ENCODE data around the gene SCMH1. TPM values are rescaled to one million over a fixed set of nuclear protein-coding genes. Genes with fewer than 3 reads are reported as not detected.

The SCMH1 gene
- polyA plus RNA-seq, 1 donor from 2014 or later = 23.0 TPM

DNA sequence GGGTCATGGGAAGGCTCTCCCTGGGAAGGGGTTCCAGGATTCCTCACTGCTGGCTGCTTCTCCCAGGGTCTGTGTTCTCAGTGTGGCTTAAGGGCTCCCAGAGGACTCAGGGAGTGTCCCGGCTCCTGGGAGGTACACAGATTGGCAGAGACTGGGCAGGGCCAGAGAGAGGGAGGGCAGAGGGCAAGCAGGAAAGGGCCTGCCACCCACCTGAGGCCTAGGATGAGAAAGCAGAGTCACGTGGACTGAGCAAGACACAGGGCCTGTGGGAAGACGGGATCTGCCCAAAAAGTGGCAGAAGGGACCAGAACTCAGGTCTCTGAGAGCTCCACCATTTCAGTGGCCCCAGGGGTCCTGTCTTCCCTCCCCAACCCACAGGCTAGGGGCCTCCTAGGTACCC is 221.5 kb downstream of the SCMH1 start:
- Histone ChIP-seq H3K9ac (ENCODE audit: low read length) (no peak overlapping the region), H3K79me2 (replicated peaks; ENCODE audit: insufficient read depth, low read length) (no peaks in the 10 kb centered on the region), H3K36me3 (ENCODE audit: insufficient read depth, low read length) (no peaks in the 10 kb centered on the region), H3K9me3 (ENCODE audit: low read length) (no peaks in the 10 kb centered on the region), H2AFZ (ENCODE audit: low read depth, low read length) (no peak overlapping the region), H3K4me2 (ENCODE audit: low read length) (no peak overlapping the region), H3K27ac (ENCODE audit: low read length) (no peak overlapping the region), H3F3A (ENCODE audit: insufficient read depth, low read length, poor library complexity, severe bottlenecking) (no peaks in the 10 kb centered on the region), H3K4me3 (ENCODE audit: low read length) (no peak overlapping the region), H3K27me3 (ENCODE audit: insufficient read depth, low read depth, low read length) (no peaks in the 10 kb centered on the region), H4K20me1 (ENCODE audit: insufficient read depth) (no peaks in the 10 kb centered on the region), H3K9me2 (ENCODE audit: insufficient read depth, low read length) (no peaks in the 10 kb centered on the region)
- TF ChIP-seq RAD21 (conservative IDR thresholded peaks at IDR 0.05) (no peak), EP300 (conservative IDR thresholded peaks at IDR 0.05; ENCODE audit: poor library complexity, severe bottlenecking) (no peak), EZH2 (IDR thresholded peaks at IDR 0.05; ENCODE audit: borderline replicate concordance, insufficient read depth, low read length, poor library complexity, severe bottlenecking) (no peak), POLR2AphosphoS5 (IDR thresholded peaks at IDR 0.05) (no peak), TAF1 (IDR thresholded peaks at IDR 0.05; ENCODE audit: low read depth) (no peak), MXI1 (conservative IDR thresholded peaks at IDR 0.05; ENCODE audit: poor library complexity, severe bottlenecking) (no peak), SMC3 (conservative IDR thresholded peaks at IDR 0.05; ENCODE audit: poor library complexity) (no peak)
- TF ChIP-seq, protein P1, sequence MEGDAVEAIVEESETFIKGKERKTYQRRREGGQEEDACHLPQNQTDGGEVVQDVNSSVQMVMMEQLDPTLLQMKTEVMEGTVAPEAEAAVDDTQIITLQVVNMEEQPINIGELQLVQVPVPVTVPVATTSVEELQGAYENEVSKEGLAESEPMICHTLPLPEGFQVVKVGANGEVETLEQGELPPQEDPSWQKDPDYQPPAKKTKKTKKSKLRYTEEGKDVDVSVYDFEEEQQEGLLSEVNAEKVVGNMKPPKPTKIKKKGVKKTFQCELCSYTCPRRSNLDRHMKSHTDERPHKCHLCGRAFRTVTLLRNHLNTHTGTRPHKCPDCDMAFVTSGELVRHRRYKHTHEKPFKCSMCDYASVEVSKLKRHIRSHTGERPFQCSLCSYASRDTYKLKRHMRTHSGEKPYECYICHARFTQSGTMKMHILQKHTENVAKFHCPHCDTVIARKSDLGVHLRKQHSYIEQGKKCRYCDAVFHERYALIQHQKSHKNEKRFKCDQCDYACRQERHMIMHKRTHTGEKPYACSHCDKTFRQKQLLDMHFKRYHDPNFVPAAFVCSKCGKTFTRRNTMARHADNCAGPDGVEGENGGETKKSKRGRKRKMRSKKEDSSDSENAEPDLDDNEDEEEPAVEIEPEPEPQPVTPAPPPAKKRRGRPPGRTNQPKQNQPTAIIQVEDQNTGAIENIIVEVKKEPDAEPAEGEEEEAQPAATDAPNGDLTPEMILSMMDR (IDR thresholded peaks at IDR 0.05; ENCODE audit: poor library complexity, severe bottlenecking) = no peak

DNA sequence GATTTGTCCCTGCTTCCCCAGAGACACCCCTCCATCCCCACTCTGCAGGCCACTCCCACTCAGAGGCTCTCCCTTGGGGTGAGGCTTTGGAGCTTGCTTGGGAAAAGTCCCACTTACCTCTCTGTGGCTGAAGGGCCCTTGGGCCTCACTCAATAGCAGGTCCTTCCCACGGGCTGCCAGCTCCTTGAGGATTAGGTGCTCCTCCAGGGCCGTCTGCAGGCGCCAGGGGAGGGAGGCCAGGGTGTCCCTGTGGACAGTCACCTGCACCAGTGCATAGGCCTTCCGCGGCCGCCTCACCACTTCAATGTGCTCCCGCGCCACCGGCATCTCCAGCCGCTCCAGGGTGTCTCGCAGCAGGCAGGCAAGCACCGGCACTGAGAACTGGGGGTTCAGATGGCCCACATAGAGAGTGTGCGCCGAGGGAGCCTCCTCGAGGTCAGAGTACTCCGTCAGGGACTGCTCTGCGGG is 222.0 kb downstream of the SCMH1 start:
- Histone ChIP-seq H2AFZ (ENCODE audit: low read depth, low read length) (no peak overlapping the region), H3K79me2 (replicated peaks; ENCODE audit: insufficient read depth, low read length) (no peaks in the 10 kb centered on the region), H3K4me2 (ENCODE audit: low read length) (no peak overlapping the region), H3K27ac (ENCODE audit: low read length) (no peak overlapping the region), H3F3A (ENCODE audit: insufficient read depth, low read length, poor library complexity, severe bottlenecking) (no peaks in the 10 kb centered on the region), H4K20me1 (ENCODE audit: insufficient read depth) (no peaks in the 10 kb centered on the region), H3K36me3 (ENCODE audit: insufficient read depth, low read length) (no peaks in the 10 kb centered on the region), H3K4me3 (ENCODE audit: low read length) (no peak overlapping the region), H3K9me2 (ENCODE audit: insufficient read depth, low read length) (no peaks in the 10 kb centered on the region), H3K9ac (ENCODE audit: low read length) (no peak overlapping the region), H3K9me3 (ENCODE audit: low read length) (no peaks in the 10 kb centered on the region), H3K27me3 (ENCODE audit: insufficient read depth, low read depth, low read length) (no peaks in the 10 kb centered on the region)
- TF ChIP-seq, protein P1 (IDR thresholded peaks at IDR 0.05; ENCODE audit: poor library complexity, severe bottlenecking) = no peak
- TF ChIP-seq EZH2 (IDR thresholded peaks at IDR 0.05; ENCODE audit: borderline replicate concordance, insufficient read depth, low read length, poor library complexity, severe bottlenecking) = no peak
- TF ChIP-seq RAD21 (conservative IDR thresholded peaks at IDR 0.05) = no peak
- no peak for TF ChIP-seq EP300 (conservative IDR thresholded peaks at IDR 0.05; ENCODE audit: poor library complexity, severe bottlenecking)
- TF ChIP-seq MXI1 (conservative IDR thresholded peaks at IDR 0.05; ENCODE audit: poor library complexity, severe bottlenecking) = no peak
- TF ChIP-seq, protein P2, sequence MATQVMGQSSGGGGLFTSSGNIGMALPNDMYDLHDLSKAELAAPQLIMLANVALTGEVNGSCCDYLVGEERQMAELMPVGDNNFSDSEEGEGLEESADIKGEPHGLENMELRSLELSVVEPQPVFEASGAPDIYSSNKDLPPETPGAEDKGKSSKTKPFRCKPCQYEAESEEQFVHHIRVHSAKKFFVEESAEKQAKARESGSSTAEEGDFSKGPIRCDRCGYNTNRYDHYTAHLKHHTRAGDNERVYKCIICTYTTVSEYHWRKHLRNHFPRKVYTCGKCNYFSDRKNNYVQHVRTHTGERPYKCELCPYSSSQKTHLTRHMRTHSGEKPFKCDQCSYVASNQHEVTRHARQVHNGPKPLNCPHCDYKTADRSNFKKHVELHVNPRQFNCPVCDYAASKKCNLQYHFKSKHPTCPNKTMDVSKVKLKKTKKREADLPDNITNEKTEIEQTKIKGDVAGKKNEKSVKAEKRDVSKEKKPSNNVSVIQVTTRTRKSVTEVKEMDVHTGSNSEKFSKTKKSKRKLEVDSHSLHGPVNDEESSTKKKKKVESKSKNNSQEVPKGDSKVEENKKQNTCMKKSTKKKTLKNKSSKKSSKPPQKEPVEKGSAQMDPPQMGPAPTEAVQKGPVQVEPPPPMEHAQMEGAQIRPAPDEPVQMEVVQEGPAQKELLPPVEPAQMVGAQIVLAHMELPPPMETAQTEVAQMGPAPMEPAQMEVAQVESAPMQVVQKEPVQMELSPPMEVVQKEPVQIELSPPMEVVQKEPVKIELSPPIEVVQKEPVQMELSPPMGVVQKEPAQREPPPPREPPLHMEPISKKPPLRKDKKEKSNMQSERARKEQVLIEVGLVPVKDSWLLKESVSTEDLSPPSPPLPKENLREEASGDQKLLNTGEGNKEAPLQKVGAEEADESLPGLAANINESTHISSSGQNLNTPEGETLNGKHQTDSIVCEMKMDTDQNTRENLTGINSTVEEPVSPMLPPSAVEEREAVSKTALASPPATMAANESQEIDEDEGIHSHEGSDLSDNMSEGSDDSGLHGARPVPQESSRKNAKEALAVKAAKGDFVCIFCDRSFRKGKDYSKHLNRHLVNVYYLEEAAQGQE (IDR thresholded peaks at IDR 0.05; ENCODE audit: borderline replicate concordance) = no peak
- no peak for TF ChIP-seq TAF1 (IDR thresholded peaks at IDR 0.05; ENCODE audit: low read depth)
- TF ChIP-seq SMC3 (conservative IDR thresholded peaks at IDR 0.05; ENCODE audit: poor library complexity) = no peak
- no peak for TF ChIP-seq POLR2AphosphoS5 (IDR thresholded peaks at IDR 0.05)

Data from neural cell (in vitro differentiated cells).